H1 (cell line): ENCODE measurements around the gene KATNAL2. TPM values are rescaled to one million over a fixed set of nuclear protein-coding genes. Genes with fewer than 3 reads are reported as not detected.

Experiments used
- ASH2L ChIP-seq: fragments of 200-600, 300-600 bp; sonication (generic); IDR thresholded peaks from one replicate; pipeline ENCODE4 v1.7.1; 2017; ENCODE audit warnings: low read length
- CBX8 ChIP-seq: fragments of 300-800, 300-1000 bp; sonication (generic); IDR thresholded peaks from 2 replicates; pipeline ENCODE4 v1.7.1; 2016; ENCODE audit warnings: low read depth, low read length, borderline replicate concordance
- CHD2 ChIP-seq: IDR thresholded peaks from 2 replicates; pipeline ENCODE4 v1.6.1; 2012; ENCODE audit warnings: low read length, improper control_type of control experiment
- EZH2 ChIP-seq: fragments of 200-600 bp; sonication (generic); IDR thresholded peaks from 2 replicates; pipeline ENCODE4 v1.7.1; 2012; ENCODE audit warnings: low read depth, mild to moderate bottlenecking, moderate library complexity, low read length, inconsistent platforms; ENCODE audit not compliant: severe bottlenecking
- FOSL1 ChIP-seq: IDR thresholded peaks from 2 replicates; pipeline ENCODE4 v1.6.1; 2011; ENCODE audit warnings: mild to moderate bottlenecking, low read depth, low read length, moderate library complexity; ENCODE audit not compliant: insufficient read depth
- GTF2F1 ChIP-seq: IDR thresholded peaks from 2 replicates; pipeline ENCODE4 v1.6.1; 2012; ENCODE audit warnings: low read depth, low read length, improper control_type of control experiment, borderline replicate concordance
- JUND ChIP-seq: IDR thresholded peaks from 2 replicates; pipeline ENCODE4 v1.6.1; 2011; ENCODE audit warnings: mild to moderate bottlenecking, improper control_type of control experiment, low read length
- KDM1A ChIP-seq: fragments of 200-600, 300-600 bp; sonication (generic); IDR thresholded peaks from 2 replicates; pipeline ENCODE4 v1.7.1; 2016; ENCODE audit warnings: mild to moderate bottlenecking, low read length, borderline replicate concordance
- KDM5A ChIP-seq: fragments of 200-600 bp; IDR thresholded peaks from 2 replicates; pipeline ENCODE4 v1.7.1; 2012; ENCODE audit warnings: mild to moderate bottlenecking, low read length, inconsistent platforms, mixed read lengths
- MAFK ChIP-seq: IDR thresholded peaks from 2 replicates; pipeline ENCODE4 v1.6.1; 2012; ENCODE audit warnings: low read depth, mild to moderate bottlenecking, improper control_type of control experiment, low read length
- MAX ChIP-seq: IDR thresholded peaks from 2 replicates; pipeline ENCODE4 v1.6.1; 2012; ENCODE audit warnings: inconsistent platforms
- NRF1 ChIP-seq: IDR thresholded peaks from 2 replicates; pipeline ENCODE4 v1.6.1; 2011; ENCODE audit warnings: mild to moderate bottlenecking, low read depth, low read length, improper control_type of control experiment
- POLR2A ChIP-seq, 2 experiments: IDR thresholded peaks; 1 replicate in 1 of 2; 2 replicates in 1 of 2; pipeline ENCODE4 v1.6.1; 2011; ENCODE audit warnings: low read depth in 2 of 2, low read length in 2 of 2, mild to moderate bottlenecking in 2 of 2; ENCODE audit errors: control extremely low read depth in 1 of 2
- SAP30 ChIP-seq: fragments of 300-600 bp; sonication (generic); IDR thresholded peaks from 2 replicates; pipeline ENCODE4 v1.7.1; 2012; ENCODE audit warnings: low read length, moderate library complexity, mild to moderate bottlenecking, inconsistent platforms; ENCODE audit not compliant: insufficient read depth, insufficient replicate concordance
- SIN3A ChIP-seq, 2 experiments: IDR thresholded peaks in 1 of 2; conservative IDR thresholded peaks in 1 of 2; 2 replicates each; pipeline ENCODE4 v1.6.1; 2011 to 2012; ENCODE audit warnings: low read length in 2 of 2, improper control_type of control experiment in 1 of 2, low read depth in 1 of 2, mild to moderate bottlenecking in 1 of 2
- SIRT6 ChIP-seq: IDR thresholded peaks from one replicate; pipeline ENCODE4 v1.7.1; 2012; ENCODE audit warnings: low read length, inconsistent platforms
- SP2 ChIP-seq: IDR thresholded peaks from 2 replicates; pipeline ENCODE4 v1.6.1; 2012; ENCODE audit warnings: mild to moderate bottlenecking, low read length, inconsistent platforms
- USF2 ChIP-seq: IDR thresholded peaks from 2 replicates; pipeline ENCODE4 v1.6.1; 2011; ENCODE audit warnings: low read length, improper control_type of control experiment
- polyA plus RNA-seq, 7 experiments: library from polyadenylated mRNA; depleted of rRNA in 3 of 7; stranded (reverse) in 5 of 7; unstranded in 2 of 7; fragments of >200 nt in 5 of 7; fragments of 200-250 nt in 2 of 7; gene quantifications; 1 replicate in 5 of 7; 2 replicates in 1 of 7; 4 replicates in 1 of 7; pipeline versions ENCODE4 v1.2.1 to v1.2.3, GENCODE V29; 2011 to 2013; ENCODE audit warnings: missing spikeins in 2 of 7, mixed read lengths in 2 of 7
- total RNA-seq: library from RNA; stranded (reverse); fragmentation: NEBNext Ultra II Directional; extraction: Animal tissue kit (Norgen Biotek cat#: 25700); gene quantifications from 2 replicates; pipeline ENCODE4 v1.2.1, GENCODE V29; 2021
- TF ChIP-seq, protein P1 (sequence below), 3 experiments: IDR thresholded peaks; 1 replicate in 2 of 3; 2 replicates in 1 of 3; pipeline versions ENCODE4 v1.5.1 to v1.6.1; 2011; ENCODE audit warnings: low read length in 3 of 3, mild to moderate bottlenecking in 3 of 3, inconsistent platforms in 2 of 3, low read depth in 1 of 3, moderate library complexity in 1 of 3; ENCODE audit not compliant: insufficient read depth in 1 of 3; ENCODE audit errors: control extremely low read depth in 1 of 3
- TF ChIP-seq, protein P2 (sequence below): IDR thresholded peaks from 2 replicates; pipeline ENCODE4 v1.6.1; 2011; ENCODE audit warnings: low read depth, mild to moderate bottlenecking, low read length; ENCODE audit not compliant: insufficient read depth

The KATNAL2 gene
- total and polyA plus RNA-seq, 2 of the 8 experiments (the other 6 are each of a cell fraction or from before 2014, with no cell fraction given) = 10.0 to 15.2 TPM

- TF ChIP-seq, protein P1, sequence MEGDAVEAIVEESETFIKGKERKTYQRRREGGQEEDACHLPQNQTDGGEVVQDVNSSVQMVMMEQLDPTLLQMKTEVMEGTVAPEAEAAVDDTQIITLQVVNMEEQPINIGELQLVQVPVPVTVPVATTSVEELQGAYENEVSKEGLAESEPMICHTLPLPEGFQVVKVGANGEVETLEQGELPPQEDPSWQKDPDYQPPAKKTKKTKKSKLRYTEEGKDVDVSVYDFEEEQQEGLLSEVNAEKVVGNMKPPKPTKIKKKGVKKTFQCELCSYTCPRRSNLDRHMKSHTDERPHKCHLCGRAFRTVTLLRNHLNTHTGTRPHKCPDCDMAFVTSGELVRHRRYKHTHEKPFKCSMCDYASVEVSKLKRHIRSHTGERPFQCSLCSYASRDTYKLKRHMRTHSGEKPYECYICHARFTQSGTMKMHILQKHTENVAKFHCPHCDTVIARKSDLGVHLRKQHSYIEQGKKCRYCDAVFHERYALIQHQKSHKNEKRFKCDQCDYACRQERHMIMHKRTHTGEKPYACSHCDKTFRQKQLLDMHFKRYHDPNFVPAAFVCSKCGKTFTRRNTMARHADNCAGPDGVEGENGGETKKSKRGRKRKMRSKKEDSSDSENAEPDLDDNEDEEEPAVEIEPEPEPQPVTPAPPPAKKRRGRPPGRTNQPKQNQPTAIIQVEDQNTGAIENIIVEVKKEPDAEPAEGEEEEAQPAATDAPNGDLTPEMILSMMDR (IDR thresholded peaks at IDR 0.05; ENCODE audit: control extremely low read depth in 1 of 3, insufficient read depth in 1 of 3, low read depth in 1 of 3, low read length in 3 of 3) = no peak
- TF ChIP-seq GTF2F1 (no peak), SP2 (no peak), MAFK (no peak), POLR2A (IDR thresholded peaks at IDR 0.05; ENCODE audit: control extremely low read depth in 1 of 2, low read depth in 2 of 2, low read length in 2 of 2) (peak; percentile 57 to 88), JUND (no peak), USF2 (no peak), NRF1 (peak; percentile 79), CBX8 (no peak), CHD2 (no peak), KDM5A (no peak), SIN3A (conservative IDR thresholded peaks at IDR 0.05 in 1 of 2, IDR thresholded peaks at IDR 0.05 in 1 of 2; ENCODE audit: low read depth in 1 of 2, low read length in 2 of 2) (peak in 1 of 2 experiments; percentile 50; a peak in 2 of 4 replicates), ASH2L (peak; percentile 88), MAX (peak; percentile 74), SAP30 (no peak), EZH2 (no peak), SIRT6 (no peak), FOSL1 (no peak), KDM1A (no peak)
- TF ChIP-seq, protein P2, sequence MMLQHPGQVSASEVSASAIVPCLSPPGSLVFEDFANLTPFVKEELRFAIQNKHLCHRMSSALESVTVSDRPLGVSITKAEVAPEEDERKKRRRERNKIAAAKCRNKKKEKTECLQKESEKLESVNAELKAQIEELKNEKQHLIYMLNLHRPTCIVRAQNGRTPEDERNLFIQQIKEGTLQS = no peak
These were observed 232.8 kb downstream of the KATNAL2 start, which contains the start of gene HDHD2 (continued) for GRCh38 chr18:47150029-47150823.
